ENCODE results near the gene LCN1. TPM values are rescaled to one million over a fixed set of nuclear protein-coding genes. Genes with fewer than 3 reads are reported as not detected.
"Not testable (repeated sequence)": the region's sequence is repeated elsewhere in the genome, so short reads cannot be mapped to it uniquely, and the experiment has no call there.

LCN1 gene
- polyA plus RNA-seq, 4 donors = 0.22 TPM; not detected in 3

GRCh38 chr9:135504262-135505243 lies 16.7 kb upstream of the LCN1 start:
- no peak for DNase-seq (ENCODE audit: low read depth in 4 of 4, low spot score in 2 of 4)

GRCh38 chr9:135505406-135506187 lies 15.6 kb upstream of the LCN1 start:
- DNase-seq (ENCODE audit: low read depth in 4 of 4, low spot score in 2 of 4) = no peak

DNA sequence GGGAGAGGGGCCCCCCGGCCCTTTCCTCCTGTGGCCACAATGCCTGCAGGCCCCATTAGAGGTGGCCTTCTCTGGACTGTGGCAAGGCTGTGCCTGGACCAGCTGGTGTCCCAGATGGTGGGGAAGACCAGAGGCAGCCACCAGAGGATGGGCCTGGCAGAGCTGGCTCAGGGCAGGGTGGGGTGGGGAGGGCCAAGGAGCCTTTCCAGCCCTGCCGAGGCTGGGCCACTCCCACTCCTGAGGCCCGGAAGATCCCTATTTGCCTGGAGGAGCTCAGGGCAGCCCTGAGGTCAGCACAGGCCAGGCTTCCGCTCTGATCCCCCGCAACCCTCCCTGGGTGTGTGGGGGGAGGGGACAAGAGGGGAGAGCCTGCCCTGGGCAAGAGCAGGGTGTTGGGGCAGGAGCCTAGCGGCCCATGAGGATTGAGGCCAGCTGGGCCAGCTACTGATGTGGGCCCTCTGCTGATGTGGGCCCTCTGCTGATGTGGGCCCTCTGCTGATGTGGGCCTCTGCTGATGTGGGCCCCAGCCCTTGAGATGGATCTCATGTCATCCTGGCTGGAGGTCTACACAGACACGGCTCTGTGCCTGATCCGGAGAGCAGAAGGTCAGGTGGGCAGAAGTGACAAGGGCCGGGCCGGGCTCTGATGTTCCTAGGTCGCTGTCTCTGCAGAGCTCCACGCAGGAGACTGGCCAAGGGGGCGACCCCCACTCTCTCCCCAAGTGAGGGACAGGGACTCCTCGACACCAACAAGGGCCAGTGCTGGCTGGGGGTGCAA lies 14.7 kb upstream of the LCN1 start:
- no peak for DNase-seq (ENCODE audit: low read depth in 4 of 4, low spot score in 2 of 4)

DNA sequence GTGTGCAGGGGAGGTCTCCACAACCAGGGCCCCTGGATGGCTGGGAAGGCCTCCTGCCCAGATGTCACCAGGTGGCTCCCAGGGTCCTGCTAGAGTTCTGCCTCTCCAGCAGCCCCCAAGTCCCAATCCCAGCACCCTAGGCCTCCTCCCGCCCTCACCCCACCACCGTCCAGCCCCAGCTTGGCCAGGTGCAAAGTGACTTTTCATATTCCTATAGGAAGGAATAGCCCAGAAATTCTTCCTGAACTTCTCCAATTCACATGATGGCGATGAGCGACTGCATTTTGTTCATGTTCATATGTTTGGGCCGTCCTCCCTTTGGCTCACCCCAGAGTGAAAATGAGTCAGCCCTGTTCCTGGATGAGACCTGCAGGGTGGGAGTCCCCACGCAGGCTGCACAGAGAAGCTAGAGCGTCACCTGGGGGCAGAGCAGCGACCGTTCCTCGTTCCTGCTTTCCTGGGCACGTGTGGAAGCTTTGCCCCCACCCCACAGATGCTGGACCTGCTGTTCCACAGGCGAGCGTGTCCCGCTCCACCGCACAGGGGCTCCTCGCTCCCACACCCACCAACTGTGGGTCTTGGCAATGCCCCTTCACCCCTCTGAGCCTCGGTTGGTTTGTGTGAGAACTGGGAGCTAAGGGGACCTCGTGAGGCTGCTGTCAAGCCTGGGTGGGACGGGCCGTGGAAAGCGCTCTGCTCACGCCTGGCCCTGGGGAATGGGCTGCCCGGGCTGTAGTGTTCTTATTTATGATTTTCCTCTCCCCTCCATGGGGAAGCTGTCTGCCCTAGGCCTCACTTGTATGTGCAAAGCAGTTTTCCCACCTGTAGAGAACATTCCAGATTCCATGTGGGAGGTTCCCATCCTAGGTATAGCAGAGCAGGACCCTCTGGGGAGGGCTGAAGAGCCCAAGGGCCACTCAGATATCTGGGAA lies 13.9 kb upstream of the LCN1 start:
- DNase-seq (ENCODE audit: low read depth in 4 of 4, low spot score in 2 of 4) = no peak

DNA sequence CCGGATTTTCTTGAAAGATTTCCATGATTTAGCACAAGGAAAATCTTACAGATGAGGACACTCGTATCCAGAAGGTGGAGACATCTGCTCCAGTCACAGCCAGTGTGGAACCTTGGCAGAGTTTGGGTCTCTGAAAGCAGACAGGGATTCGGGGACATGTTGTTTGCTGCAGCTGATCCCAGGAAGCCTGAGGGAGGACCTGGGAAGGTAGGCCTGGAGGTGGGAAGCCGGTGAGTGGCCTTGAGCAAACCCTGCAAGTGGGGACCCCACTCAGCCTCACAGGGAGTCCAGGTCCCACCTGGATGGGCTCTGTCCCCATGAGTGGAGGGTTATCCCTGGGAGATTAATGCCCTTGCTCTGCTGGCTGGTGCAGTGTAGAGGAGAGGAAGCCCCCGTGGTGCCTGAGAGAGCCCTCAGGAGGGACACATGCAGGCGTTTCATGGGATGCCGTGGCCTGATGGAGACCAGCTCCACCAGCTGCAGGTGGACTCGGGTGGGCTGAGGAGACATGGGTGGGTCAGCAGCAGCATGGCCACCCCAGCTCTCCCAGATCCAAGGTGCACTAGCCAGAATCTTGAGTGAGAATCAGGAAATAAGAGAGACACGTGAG lies 12.9 kb upstream of the LCN1 start:
- DNase-seq (ENCODE audit: low read depth in 4 of 4, low spot score in 2 of 4) = no peak

DNA sequence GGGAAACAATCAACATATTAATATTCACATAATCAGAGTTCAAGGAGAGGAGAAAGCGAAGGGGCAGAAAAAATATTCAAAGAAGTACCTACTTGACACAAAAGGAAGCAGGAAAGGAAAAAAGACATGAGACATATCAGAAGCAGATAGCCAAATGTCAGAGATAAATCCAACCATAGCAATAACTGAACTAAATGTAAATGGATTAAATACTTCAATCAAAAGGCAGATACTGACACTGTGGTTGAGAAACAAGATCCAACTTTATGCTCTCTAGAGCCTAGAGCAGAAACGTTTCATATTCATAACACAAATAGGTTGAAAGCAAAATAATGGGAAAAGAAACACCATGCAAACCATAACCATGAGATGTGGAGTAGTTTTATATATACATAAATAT lies 11.8 kb upstream of the LCN1 start:
- DNase-seq (ENCODE audit: low read depth in 4 of 4, low spot score in 2 of 4) = no peak

DNA sequence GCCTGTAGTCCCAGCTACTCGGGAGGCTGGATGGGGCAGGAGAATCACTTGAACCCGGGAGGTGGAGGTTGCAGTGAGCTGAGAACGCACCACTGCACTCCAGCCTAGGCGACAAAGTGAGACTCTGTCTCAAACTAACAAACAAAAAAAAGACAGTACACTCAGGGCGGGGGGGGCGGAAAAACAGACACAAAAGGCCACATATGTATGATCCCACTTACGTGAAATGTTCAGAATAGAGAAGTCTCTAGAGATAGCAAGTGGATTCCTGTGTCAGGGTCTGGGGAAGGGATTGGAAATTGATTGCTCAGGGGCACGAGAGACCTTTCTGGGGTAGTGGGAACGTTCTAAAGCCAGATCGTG lies 9.0 kb upstream of the LCN1 start:
- DNase-seq (ENCODE audit: low read depth in 4 of 4, low spot score in 2 of 4) = no peak

- no peak for DNase-seq (ENCODE audit: low read depth in 4 of 4, low spot score in 2 of 4)
Observed at GRCh38 chr9:135512904-135513303, 8.3 kb upstream of the LCN1 start.

DNA sequence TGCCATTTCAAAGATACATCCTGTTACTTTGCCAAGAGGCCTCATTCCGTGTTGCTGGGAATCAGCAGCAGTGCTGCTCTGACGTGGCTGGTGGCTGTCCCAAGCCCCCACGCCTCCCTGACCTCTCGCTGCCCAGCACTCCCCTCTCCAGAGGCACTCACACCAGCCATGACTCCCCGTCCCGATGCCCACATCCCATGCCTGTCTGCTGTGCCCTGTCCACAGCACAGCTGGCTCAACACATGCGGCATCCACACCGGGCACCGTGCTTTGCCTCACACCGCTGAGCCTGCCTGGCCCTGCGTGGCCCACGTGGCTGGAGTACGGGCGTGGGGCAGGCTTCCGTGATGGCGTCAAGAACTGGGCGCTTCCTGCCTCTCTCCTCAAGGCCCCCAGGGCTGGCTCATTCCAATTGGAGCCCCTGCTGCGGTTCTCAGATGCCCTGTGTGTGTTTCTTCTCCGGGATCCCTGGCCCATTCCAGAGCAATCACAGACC lies 7.8 kb upstream of the LCN1 start:
- DNase-seq (ENCODE audit: low read depth in 4 of 4, low spot score in 2 of 4) = no peak

GRCh38 chr9:135513906-135514305 lies 7.3 kb upstream of the LCN1 start:
- not testable (repeated sequence) for DNase-seq (ENCODE audit: low read depth in 4 of 4, low spot score in 2 of 4)

- no peak for DNase-seq (ENCODE audit: low read depth in 4 of 4, low spot score in 2 of 4)
Observed at GRCh38 chr9:135514342-135515082, 6.7 kb upstream of the LCN1 start.

GRCh38 chr9:135515083-135515951 lies 5.9 kb upstream of the LCN1 start:
- DNase-seq (ENCODE audit: low read depth in 4 of 4, low spot score in 2 of 4) = no peak

DNA sequence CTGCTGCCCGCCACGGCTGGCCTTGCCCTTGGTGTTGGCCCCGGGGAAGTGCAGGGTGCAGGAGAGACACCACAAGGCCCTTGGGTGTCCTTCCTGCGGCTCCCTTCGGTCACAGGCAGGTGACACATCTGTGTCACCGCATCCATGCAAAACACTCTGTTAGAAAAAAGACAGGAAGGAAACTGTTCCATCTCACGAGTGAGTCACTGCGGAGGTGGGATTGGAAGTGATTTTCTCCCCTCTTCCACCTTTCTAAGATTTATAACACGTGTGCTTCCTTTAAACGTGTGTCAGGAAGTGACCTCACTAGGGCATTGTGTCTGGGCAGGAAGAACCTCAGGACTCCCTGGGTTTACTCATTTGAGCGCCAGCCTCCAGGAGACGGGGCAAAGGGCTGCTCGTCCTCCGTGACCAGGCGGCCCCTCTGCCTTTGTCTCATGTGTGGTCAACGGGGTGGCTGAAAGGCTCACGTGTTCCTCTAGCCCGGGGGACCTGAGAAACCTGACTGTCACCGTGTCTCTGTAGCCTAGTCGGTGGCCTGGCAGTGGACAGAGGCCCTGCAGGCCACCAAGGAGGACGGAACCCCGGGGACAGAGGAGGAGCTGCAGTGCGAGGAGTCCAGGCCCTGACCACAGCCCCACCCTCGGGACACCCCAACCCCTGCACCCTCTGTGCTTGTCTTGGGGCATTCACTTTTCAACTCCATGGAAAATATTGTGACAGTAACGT lies 4.9 kb upstream of the LCN1 start:
- DNase-seq (ENCODE audit: low read depth in 4 of 4, low spot score in 2 of 4) = no peak

DNA sequence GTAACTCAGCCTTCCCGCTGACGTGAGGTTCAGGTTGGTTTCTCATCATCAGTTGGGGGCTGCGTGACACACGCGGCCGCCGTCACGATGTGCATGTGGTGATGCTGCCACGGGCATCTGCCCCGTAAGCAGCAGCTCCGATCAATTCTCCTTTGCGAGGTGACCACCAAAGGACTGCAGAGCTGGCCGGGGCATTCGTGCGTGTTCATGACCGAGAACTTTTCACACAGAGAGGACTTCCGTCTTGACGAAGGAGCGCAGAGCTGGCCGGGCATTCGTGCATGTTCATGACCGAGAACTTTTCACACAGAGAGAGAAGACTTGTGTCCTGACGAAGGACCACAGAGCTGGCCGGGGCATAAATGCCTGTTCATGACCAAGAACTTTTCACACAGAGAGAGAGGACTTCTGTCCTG lies 3.8 kb upstream of the LCN1 start:
- no peak for DNase-seq (ENCODE audit: low read depth in 4 of 4, low spot score in 2 of 4)

GRCh38 chr9:135519179-135519971 lies 1.9 kb upstream of the LCN1 start:
- no peak for DNase-seq (ENCODE audit: low read depth in 4 of 4, low spot score in 2 of 4)

GRCh38 chr9:135521608-135522095 lies 412 bp downstream of the LCN1 start:
- no peak for DNase-seq (ENCODE audit: low read depth in 4 of 4, low spot score in 2 of 4)
